ENCODE data around the gene RNF157.

DNA sequence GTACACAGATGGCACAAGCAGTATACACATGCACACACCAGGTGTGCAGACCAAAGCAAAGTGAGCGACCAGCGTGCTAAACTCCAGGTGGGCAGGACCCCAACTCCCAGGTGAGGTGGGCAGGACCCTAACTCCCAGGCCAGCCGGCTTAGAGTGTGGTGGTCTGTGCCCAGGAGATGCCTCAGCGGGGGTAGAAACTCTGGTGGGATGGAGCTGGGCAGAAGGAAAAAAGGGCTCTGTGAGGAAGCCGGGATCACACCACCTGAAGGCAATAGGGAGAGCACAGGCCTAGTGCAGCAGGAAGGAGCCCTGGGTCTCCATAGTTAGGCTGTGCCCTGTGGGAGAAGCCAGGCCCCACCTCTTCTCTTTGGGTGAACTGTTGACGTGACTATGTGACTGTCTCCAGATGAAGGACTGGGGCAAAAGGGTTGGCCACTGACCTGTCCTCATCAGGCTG, 97.7 kb downstream of the RNF157 start:
- TF ChIP-seq, protein P1, sequence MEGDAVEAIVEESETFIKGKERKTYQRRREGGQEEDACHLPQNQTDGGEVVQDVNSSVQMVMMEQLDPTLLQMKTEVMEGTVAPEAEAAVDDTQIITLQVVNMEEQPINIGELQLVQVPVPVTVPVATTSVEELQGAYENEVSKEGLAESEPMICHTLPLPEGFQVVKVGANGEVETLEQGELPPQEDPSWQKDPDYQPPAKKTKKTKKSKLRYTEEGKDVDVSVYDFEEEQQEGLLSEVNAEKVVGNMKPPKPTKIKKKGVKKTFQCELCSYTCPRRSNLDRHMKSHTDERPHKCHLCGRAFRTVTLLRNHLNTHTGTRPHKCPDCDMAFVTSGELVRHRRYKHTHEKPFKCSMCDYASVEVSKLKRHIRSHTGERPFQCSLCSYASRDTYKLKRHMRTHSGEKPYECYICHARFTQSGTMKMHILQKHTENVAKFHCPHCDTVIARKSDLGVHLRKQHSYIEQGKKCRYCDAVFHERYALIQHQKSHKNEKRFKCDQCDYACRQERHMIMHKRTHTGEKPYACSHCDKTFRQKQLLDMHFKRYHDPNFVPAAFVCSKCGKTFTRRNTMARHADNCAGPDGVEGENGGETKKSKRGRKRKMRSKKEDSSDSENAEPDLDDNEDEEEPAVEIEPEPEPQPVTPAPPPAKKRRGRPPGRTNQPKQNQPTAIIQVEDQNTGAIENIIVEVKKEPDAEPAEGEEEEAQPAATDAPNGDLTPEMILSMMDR (IDR thresholded peaks at IDR 0.05) = no peak
- TF ChIP-seq EP300 (IDR thresholded peaks at IDR 0.05) = no peak
